AG04449 (cell line): ENCODE data around the gene SLC8A2.

Experiments
- CTCF ChIA-PET: fragments of 350-600 bp; formaldehyde crosslinking; extraction: SDS; loops from one replicate; lab custom pipeline; 2021; ENCODE audit warnings: antibody characterized with exemption; lab: Yijun Ruan, JAX
- POLR2A ChIA-PET: fragments of 400-600, 350-600 bp; formaldehyde crosslinking; extraction: SDS; loops from one replicate; lab custom pipeline; 2020; ENCODE audit warnings: antibody characterized with exemption, inconsistent platforms; lab: Yijun Ruan, JAX
- DNase-seq: peaks from one replicate; pipeline ENCODE4 v3.0.0-alpha.2; 2010; ENCODE audit warnings: low read depth, low spot score
- H3K4me3 ChIP-seq: 2 replicates; pipeline ENCODE4 v1.5.1; 2011; ENCODE audit warnings: low read depth, mild to moderate bottlenecking, control low read depth, low read length
- CTCF ChIP-seq: IDR thresholded peaks from one replicate; pipeline ENCODE4 v1.5.1; 2011; ENCODE audit warnings: mild to moderate bottlenecking, moderate library complexity, low read length, control low read depth, inconsistent platforms; ENCODE audit not compliant: insufficient read depth; ENCODE audit errors: missing control alignments

SLC8A2 gene

GRCh38 chr19:47492137-47492533, 20.4 kb upstream of the SLC8A2 start:
- TF ChIP-seq CTCF: no peak
- no peak for DNase-seq
- no peak overlapping the region for H3K4me3 ChIP-seq
- CTCF ChIA-PET: interaction anchor here (3.8 kb wide), 1 partner anchor 8 kb away, joined by 16 read pairs; the partner anchor contains the start of gene KPTN
- POLR2A ChIA-PET: no interaction called here

GRCh38 chr19:47491358-47492136, 19.9 kb upstream of the SLC8A2 start:
- no peak for DNase-seq
- CTCF ChIA-PET: interaction anchor here (1.0 to 1.1 kb wide), 2 partner anchors 24 to 216 kb away, joined by 3 to 5 read pairs; partner anchors contain the start of gene NAPA
- H3K4me3 ChIP-seq: no peak overlapping the region
- POLR2A ChIA-PET: no interaction called here
- TF ChIP-seq CTCF: no peak

GRCh38 chr19:47490847-47491246, 19.2 kb upstream of the SLC8A2 start:
- POLR2A ChIA-PET: interaction anchor here (0.6 kb wide), 1 partner anchor 401 kb away, joined by 3 read pairs; no protein-coding TSS in a partner anchor
- no peak overlapping the region for H3K4me3 ChIP-seq
- CTCF ChIA-PET: interaction anchor here (0.6 to 1.1 kb wide), 3 partner anchors 24 to 217 kb away, joined by 3 to 5 read pairs (median 3); partner anchors contain the start of gene NAPA
- no peak for TF ChIP-seq CTCF
- DNase-seq: no peak

GRCh38 chr19:47490031-47490430, 18.3 kb upstream of the SLC8A2 start:
- TF ChIP-seq CTCF: no peak
- H3K4me3 ChIP-seq: no peak overlapping the region
- POLR2A ChIA-PET: interaction anchor here (0.6 kb wide), 1 partner anchor 400 kb away, joined by 3 read pairs; no protein-coding TSS in a partner anchor
- CTCF ChIA-PET: interaction anchor here (0.9 to 1.2 kb wide), 2 partner anchors 9 to 13 kb away, joined by 3 read pairs; no protein-coding TSS in a partner anchor
- DNase-seq: no peak

GRCh38 chr19:47489072-47489914, 17.6 kb upstream of the SLC8A2 start:
- no peak for TF ChIP-seq CTCF
- CTCF ChIA-PET: interaction anchor here (0.9 to 1.8 kb wide), 3 partner anchors 8 to 13 kb away, joined by 3 to 5 read pairs (median 3); no protein-coding TSS in a partner anchor
- no peak for DNase-seq
- POLR2A ChIA-PET: no interaction called here
- H3K4me3 ChIP-seq: no peak overlapping the region
